CD4-positive, alpha-beta T cell treated with Interleukin-12 subunit alpha and Interleukin-12 subunit beta, for 1 hour (primary cell): ENCODE results near the gene FAM227B.
A peak's percentile ranks its signal among the peaks of the same experiment; 100 is the strongest.
"Not testable (repeated sequence)": the region's sequence is repeated elsewhere in the genome, so short reads cannot be mapped to it uniquely, and the experiment has no call there.

ENCODE experiments used
- DNase-seq: peaks from one replicate; pipeline ENCODE4 v3.0.0-alpha.2; 2020

Gene FAM227B, protein sequence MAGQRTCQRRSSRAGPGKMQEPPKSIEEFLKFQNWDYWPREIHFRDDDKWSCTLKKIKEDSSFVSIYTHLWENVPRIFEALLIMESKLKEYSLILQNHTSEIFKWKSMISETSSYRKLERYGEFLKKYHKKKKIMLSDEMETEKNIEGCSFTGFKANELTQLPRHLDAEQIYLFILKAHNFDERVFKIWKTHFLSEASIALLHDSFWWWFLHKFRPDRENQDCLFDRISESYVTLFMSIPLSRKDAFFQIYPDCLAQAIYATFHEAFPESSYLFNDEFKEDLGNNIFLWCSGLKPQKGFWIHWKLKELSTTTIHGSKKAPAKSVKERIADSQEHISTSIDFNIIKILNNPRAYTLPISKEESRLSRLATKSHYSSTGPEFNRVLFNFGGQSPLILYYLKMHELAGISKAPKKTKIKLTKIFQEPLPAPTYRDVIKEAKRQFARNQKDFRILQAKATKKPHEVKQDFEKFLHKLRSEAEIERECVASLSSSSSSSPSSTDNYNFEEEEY

DNA sequence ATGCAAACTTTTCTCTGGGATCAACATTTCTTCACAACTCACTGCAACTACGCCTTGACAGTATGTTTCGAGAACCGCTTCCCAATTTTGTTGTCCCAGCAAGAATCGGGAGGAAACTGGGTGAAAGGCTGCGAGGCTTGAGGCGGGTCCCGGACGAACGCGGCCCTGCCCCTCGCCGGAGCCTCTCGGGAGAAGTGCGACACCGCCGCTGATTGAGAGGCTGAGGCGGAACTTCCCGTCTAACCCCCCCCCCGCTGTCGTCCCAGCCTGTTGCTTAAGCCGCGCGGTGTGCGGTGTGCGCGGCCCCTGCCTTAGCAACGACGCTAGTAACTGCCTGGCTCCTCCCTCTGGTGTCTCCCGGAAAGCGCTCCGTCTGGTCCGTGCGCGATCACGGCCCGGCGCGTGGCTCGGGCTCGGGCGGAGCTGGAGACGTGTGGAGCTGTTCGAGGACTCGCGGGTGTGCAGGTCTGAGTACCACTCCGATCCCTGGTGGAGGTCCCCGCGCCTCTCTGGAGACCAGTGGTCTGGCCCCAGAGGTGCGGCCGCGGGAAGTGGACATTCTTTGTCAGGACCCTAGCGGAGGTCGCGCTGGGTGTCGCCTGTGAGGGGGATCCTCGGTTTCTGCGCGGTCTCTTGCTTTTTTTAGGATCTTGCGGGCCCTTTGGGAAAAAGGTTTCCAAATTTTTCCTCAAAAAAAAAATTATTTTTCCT, at the start of gene FAM227B, which contains the start of gene DTWD1:
Gene FAM227B, minus strand, starts transcription at position 161 of the 711 bp plus-strand sequence. CDS start 5,647 bp downstream, outside the sequence.
Gene DTWD1, plus strand, starts transcription at position 391 of the 711 bp plus-strand sequence. CDS start 4,120 bp downstream, outside the sequence.
- DNase-seq = peak; percentile 95

DNA sequence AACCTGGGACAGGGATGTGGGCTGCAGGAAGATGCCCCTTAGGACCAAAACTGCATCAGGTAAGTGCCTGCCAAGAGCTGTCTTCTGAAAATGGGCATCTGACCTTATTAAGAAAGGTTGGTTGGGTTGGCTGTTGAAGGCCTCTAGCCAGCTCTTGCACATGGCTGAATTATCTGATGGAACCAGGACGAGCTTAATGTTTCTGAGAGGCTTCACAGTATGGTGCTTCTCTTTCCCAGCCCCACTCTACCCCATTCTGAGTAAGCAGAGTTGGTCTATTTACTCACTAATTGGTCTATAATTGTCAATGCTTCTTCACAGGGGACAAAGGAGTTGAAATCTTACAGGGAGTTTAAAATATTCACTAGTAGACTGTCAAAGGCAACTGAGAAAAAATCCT, 48.7 kb upstream of the FAM227B start:
- no peak for DNase-seq

DNA sequence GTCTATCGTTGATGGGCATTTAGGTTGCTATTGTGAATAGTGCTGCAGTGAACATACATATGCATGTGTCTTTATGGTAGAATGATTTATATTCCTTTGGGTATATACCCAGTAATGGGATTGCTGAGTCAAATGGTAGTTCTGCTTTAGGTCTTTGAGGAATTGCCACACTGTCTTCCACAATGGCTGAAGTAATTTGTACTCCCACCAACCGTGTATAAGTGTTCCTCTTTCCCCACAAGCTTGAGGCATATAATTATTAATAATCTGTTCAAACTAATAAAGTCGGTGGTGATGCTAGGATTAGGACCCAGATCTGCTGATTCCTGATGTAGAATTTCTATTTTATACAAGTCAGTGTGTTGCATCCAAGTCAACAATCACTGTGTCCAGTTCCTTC, 45.9 kb upstream of the FAM227B start:
- DNase-seq = not testable (repeated sequence)

DNA sequence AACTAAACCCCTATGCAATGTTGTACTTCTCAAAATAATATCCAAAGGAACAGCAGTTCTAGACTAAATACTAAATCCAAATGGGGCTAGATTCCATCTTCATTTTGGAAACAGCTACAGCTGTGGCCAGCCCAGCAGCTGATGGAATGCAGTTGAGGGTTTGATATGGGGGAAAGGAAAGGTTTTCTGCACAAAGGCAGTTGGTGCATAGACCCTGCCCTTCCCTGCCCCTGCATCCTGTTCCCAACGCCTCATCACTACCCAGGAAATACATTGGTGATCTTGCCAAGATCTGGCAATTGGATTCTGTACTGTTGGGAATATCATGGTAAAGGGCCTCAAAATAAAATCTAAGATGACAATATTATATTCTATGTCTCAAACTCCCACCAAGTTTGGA, 44.1 kb upstream of the FAM227B start:
- DNase-seq = no peak

DNA sequence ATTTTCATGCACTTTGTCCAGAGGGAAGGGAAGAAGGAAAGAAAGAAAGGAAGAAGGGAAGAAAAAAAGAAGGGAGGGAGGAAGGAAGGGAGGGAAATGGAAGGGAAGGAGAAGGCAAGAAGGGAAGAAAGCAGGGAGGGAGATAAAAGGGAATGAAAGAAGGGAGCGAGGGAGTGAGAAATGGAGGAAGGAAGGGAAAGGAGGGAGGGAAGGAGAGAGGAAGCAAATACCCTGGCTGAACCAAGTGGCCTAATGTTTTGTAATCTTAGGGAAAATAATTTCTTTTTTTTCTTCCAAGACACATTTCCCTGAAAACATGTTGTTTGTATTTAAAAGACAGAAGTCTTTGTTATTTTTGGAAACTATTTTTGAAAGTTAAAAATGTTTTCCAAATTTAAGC, 36.1 kb upstream of the FAM227B start:
- DNase-seq = no peak

DNA sequence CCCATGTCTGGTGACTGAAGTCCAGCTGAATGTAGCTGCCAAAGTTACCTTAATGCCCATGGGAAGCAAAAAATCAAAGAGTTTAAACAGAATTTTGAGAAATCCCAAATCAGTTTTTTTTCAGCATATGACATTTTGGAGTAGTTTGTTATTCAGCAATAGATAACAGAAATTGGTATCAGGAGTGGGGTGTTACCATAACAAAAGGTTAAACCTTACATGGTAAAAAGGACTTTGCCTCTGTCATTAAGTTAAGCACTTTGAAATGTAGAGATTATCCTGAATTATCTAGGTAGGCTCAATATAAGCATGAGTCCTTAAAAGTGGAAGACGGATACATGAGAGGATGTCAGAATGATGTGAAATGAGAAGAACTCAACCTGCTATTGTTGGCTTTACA, 32.3 kb upstream of the FAM227B start:
- no peak for DNase-seq

DNA sequence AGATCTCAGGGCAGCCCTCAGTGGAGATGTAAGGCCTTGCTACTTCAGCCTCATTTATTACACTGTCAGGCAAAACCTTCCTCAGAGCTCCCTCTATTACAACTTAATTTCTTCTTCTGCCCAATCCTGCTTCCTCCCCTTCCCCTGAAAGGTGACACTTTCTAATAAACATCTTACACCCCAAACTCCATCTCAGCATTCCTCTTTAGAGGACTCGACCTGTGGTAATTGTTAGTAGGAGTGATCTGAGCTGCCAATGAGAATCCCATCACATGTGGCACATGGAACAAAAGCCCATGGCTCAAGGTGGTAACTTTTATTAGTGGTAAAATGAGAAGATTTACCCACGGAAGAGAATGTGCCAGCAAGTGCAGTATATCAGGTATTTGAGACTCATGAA, 30.1 kb upstream of the FAM227B start:
- DNase-seq = no peak

DNA sequence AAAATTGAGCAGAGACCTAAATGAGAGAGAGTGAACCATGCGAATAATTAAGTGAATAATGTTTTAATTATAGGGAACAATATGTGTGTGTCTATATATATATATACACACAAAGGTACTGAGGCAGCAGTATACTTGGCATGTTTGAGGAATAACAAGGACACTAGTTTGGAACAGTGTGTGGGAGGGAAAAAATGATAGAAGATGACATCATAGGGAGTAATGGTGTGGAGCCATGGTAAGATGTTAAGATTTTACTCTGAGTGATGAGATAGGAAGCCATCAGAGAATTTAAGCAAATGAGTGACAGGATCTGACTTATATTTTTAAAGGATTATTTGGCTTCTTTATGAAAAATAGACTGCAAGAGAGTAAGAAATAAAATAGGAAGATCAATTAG, 29.4 kb upstream of the FAM227B start:
- DNase-seq = no peak

DNA sequence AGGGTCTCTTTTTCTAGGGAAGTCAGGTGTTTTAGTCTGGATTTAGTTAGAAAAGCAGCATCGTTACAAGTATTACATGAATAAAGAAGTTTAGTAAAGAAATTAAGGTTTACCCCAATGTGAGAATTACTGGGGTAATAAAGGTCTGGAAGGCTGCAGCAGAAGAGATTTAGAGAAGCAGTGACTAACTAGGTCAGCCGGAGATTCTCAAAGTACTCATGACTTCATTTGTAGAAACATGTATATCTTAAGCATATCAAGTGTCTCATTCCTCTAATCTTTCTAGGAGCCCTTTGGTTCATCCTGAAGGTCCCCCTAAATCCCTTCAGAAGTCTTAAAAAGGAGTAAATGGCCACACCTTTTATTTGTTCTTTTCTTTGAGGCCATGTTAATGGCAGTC, 26.3 kb upstream of the FAM227B start:
- no peak for DNase-seq

DNA sequence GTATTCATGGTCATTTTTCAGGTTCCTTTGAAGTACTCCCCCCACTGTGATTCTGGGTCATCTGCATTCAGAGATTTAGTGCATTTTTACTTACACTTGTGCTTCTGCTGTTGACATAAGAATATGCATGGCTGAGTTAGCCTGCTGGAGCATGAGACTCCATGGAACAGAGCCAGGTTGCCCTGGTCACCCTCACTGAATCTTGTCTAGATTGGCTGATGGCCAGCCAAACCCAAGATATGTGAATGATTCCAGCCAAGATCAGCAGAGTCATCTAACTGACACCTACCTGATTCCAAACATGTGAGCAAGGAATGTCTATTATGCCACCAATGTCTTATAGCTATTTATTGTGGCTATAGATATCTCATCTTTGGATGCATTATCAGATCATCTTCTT, 25.3 kb upstream of the FAM227B start:
- DNase-seq = no peak

DNA sequence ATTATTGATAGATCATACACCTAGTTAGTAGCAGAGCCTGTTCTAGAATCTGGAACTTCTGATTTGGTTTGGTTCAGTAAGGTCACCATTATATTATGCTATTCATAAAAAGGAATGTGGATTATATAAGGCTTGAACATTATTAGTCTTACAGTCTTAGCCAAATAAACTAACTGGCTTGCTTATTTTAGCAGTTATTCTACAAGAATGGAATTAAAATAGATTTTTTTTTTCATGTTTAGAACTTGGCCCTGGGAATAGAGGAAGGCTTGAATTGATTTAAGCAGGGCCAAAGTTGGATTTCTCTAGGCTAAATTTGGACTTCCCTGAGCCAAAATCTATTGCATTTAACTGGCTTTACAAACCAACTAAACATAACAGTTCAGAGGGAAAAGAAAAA, 24.7 kb upstream of the FAM227B start:
- no peak for DNase-seq

DNA sequence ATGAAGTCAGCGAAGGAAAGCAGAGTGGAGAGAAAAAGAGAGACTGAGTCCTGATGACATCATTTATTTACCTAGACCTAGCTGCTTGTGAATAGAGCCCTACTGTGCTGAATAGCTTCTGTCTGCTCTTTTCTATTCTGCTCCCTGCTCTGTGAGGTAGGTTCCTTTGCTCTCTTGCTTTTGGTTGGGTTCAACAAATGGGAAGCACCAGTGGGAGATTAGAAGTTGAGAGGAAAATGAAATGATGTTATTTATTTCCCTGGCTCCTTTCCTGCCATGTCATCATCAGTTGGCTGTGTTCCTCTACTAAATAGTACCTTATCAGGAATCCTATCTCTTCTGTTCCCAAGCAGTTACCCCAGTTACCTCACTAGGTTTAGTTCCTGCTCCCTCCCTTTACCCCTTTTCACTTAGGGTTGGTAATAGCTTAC, 23.8 kb upstream of the FAM227B start:
- no peak for DNase-seq

DNA sequence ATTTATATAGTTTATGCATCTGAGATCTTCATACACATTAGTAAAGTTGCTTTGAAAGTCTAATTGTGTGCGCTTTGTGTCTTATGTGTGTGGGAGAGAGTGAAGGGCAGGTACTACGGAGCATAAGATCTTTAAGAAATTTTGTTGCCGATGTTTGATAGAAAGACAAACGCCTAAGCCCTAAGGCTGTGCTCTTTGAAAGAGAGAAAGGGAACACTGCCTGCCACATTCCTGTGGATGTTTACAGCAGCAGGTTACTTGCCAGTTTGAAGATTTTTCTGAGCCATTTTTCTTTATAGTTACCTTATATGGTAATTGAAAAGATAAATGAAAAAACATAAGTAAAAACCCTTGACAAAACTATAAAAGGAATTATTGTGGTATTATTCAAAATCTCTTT, 17.2 kb upstream of the FAM227B start:
- DNase-seq = no peak

DNA sequence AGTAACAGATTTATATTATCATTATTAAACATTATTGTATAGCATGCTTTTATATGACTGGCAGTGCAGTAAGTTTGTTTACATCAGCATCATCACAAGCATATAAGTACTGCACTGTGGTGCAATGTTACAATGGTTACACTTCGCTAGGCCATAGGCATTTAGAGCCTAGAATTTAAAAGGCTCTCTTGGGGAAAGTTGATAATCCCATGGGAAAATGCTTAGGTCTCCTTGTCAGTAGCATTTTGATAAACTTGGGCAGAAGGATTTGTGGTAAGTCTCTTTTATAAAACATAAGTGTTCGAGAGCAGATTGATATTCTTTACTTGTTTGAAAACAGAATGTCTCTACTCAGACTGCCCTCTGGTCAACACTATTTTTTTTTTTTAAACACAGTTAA, 7.8 kb upstream of the FAM227B start:
- no peak for DNase-seq

DNA sequence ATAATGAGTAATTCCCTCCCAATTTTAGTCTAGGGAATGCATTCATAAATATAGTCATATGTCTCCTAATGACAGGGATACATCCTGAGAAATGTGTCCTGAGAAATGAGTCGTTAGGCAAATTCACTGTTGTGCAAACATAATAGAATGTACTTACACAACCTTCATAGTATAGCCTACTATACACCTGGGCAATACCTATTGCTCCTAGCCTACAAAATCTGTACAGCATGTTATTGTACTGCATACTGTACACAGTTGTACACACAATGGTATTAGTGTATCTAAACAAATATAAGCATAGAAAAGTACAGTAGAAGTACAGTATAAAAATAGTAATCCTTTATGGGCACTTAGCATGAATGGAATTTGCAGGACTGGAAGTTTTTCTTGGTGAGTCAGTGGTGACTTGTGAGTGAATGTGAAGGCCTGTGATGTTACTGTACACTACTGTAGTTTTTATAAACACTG, 6.8 kb upstream of the FAM227B start:
- no peak for DNase-seq

DNA sequence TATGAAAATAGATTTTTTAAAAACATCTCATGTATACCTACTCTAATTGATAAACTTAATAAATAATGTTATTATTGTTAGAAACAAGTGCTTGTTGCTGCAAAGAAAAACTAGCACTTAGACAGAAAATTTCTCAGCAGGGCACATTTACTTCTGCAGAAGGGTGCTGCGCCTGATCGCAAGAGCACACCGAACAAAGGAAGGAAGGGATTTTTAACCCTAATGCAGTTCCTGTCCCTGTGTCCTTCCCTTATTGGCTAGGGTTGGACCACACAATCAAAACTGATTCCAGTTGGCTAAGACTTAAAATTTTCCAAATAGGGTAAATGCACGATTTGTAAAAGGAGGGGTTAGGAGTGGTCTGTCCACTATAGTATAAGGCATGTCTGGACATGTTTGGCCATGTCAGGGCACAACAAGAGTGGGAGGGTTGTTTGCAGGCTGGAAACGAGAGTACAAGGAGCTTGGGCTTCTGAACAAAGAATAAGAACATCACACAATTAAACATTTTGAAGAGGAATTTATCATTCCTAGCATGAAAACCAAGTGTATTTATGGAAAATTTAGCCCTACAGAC, 4.9 kb upstream of the FAM227B start:
- DNase-seq = no peak

DNA sequence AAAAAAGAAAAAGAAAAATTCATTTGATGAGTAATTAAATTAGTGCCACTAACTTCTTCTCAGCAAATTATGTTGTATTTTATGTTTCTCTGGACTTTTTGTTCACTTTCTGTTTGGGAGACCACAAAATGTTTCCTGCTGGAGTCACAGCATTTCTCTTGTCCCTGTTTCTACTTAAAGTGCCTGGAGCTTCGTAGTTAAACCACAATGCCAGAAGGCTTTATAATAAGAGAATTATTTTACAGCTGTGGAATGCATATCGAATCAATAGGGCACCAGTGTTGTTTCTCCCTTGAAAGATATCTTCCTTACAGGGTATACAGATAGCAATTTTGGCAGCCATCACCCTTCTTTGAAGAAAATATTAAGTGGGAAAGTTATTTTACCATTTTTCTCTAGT, 3.4 kb upstream of the FAM227B start:
- DNase-seq = no peak

DNA sequence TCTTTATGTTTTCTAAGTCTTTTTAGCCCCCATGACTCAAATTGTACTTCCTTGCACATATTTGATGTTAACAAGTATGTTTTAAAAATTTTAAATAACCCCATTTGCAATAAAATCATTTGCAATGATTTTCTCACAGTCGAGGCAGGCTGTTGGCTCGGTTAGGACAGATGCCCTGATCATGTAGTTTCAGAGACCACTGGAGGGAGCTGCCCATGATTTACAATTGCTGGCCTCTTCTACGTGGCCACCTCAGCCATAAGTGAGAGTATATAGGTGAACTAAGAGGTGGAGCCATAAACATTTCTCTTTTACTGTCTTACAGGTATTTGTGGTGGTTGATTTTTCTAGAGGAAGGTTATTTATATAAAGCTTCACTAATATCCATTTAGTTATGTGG, 1.9 kb upstream of the FAM227B start:
- DNase-seq = no peak

DNA sequence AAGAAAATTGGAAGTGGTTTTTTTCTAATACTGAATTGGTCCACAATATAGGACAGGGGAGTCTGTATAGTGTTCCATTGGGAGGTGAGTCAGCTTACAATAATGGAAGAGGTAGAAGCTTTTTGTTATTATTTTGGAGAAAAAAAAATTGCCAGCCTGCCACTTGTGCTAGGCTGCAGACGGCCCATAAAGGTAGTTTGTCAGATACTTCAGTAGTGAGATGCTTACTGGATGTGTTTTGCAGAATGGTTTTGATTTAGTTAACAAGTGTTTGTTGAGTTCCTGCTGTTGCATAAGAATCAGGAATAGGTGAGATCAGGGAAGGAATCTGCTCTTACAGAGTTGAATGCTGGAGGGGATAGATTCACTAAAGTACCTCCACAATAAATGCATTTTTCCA, 1.3 kb upstream of the FAM227B start:
- no peak for DNase-seq

DNA sequence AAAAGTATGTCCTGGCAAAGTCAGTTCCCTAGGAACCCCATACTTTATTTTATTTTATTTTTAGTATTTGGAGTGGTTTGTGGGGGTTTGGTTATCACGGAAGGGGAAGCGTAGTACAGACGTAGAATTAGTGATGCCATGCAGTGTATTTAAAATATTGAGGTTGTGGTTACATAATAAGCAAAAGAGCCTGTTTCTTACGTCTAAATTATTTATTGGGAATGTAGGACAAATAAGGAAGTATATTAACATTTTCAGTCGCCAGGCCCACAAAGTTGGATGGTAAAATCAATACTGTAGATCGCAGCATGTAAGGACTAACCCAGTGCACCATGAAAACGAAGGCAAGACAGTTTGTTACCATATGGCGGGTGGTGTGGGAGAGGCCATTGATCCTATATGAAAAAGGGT, 788 bp upstream of the FAM227B start:
- DNase-seq = peak; percentile 3

DNA sequence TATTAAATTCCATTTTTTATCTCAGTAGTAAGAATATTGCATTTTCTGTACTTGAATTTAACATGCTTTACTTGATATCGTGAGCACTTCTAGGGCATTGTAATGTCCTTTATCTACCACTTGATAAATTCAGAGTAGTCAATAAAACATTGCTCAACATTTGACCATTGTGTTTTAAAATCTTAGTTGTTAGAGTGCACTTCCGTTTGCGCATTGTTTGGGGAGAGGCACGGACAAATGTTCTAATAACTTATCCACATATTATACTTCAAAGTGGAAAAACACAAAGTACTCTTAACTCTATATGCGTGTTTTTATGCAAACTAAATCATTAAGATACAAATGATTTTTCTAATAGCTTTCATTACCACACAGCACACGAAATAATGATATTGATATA, 419 bp downstream of the FAM227B start:
- peak; percentile 32 for DNase-seq

DNA sequence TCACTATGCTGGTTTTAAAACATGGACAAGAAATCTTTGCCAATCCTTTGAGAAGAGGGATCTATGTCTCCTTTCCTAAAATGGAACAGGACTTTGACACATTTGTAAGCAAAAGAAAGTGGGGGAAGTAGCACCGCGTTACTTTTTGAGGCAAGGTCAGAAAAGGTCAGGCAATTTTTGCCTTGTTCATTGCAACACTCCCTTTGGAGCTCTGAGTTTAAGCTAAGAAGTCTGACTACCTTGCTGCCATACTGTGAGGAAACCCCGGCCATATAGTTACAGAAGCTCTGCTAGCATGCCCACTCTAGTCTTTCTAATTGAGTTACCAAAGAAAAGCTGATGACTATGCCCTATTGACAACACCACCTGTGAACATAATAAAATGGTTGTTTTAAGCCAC, 1.4 kb downstream of the FAM227B start:
- DNase-seq = no peak

DNA sequence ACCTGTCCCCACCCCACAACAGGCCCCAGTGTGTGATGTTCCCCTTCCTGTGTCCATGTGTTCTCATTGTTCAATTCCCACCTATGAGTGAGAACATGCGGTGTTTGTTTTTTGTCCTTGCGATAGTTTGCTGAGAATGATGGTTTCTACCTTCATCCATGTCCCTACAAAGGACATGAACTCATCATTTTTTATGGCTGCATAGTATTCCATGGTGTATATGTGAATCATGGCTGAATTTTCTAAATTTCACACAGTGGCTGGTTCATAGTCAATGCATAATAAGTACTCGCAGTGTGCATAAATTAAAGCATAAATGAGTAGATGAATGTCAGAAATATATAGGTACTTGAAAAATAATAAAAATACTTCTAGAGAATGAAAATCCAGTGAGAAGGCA, 8.4 kb downstream of the FAM227B start:
- not testable (repeated sequence) for DNase-seq
